ENCODE data around the gene KLHDC7B. TPM values are rescaled to one million over a fixed set of nuclear protein-coding genes. Genes with fewer than 3 reads are reported as not detected.

KLHDC7B gene
- total and polyA plus RNA-seq, 5 donors: 0.08 to 0.14 (median 0.09) TPM; not detected in 2

DNA sequence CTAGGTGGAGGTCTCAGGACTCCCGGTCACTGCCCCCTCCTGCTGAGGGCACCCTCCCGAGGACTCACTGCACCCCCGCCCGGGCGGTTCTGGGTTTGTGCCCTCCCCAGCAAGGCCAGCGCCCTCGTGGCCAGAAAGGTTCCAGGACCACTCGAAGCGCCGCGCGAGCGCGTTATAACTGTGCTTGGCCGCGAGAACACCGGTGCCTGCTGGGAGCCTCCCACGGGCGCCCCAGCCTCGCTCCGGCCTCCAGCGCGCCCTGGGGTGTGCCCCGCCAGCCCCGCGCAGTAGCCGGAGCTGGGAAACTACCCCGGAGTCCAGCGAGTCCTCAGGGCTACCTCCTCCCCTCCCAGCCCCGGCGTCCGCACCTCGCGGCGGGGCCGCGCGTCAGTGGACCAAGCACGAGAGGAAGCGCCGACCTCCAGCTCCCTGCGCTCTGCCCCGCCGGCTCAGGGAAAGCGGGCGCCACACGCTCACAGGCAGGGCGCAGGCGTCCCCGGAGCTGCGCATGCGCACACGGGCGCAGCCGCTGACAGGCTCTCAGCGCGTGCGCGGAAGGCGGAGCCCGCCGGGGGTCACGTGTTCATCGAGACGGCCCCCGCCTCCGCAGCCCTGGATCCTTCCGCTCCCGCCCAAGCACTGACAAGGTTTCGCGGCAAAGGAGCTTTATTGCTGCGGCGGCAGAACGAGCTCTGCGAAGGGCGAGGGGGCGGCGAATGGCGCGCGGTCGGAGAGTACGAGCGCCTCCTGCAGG, 20.4 kb upstream of the KLHDC7B start, which contains the start of gene SCO2:
TSS of gene SCO2 (minus strand) at position 495 of the 754 bp plus-strand sequence. CDS start 1,187 bp downstream, outside the sequence.
- intact Hi-C loops (cut with DNase I): no loop called here
- peak within 1 kb of the TSS; percentile 64 for H3K4me3 ChIP-seq (ENCODE audit: low read length)
- no peaks in the 10 kb centered on the region for H3K27me3 ChIP-seq (ENCODE audit: control insufficient read depth, insufficient read depth)
- no peaks in the 10 kb centered on the region for H3K9me3 ChIP-seq (ENCODE audit: control insufficient read depth, low read length)
- peak; percentile 97 to 99 (median 99) for DNase-seq
- peak within 1 kb of the TSS; percentile 84 for H3K27ac ChIP-seq (ENCODE audit: low read length)
- no peaks in the 10 kb centered on the region for H3K4me1 ChIP-seq (ENCODE audit: control insufficient read depth, insufficient read depth, low read length)
- under 1% methylated on average over 84 of the region's 84 CpGs for WGBS
- peak; percentile 71 to 74 for ATAC-seq

DNA sequence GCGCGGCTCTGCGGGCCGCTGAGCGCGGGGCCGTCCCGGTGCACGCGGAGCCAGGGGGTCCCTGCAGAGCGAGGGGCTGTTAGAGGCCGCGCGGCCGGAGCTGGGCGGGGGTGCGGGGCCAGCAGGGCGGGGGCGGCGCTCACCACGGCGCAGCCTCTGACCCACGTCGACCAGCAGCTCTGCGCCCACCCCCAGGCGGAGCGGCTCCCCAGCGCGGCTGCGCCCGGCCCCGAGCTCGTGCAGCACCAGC, 19.9 kb upstream of the KLHDC7B start:
- intact Hi-C loops (cut with DNase I): no loop called here
- Histone ChIP-seq H3K9me3 (ENCODE audit: control insufficient read depth, low read length) (no peaks in the 10 kb centered on the region), H3K4me1 (ENCODE audit: control insufficient read depth, insufficient read depth, low read length) (no peaks in the 10 kb centered on the region), H3K4me3 (ENCODE audit: low read length) (peak overlapping the region; percentile 64), H3K27ac (ENCODE audit: low read length) (peak overlapping the region; percentile 84), H3K27me3 (ENCODE audit: control insufficient read depth, insufficient read depth) (no peaks in the 10 kb centered on the region)
- no peak for DNase-seq
- ATAC-seq: peak; percentile 8 to 23
- under 1% methylated on average over 33 of the region's 33 CpGs for WGBS

DNA sequence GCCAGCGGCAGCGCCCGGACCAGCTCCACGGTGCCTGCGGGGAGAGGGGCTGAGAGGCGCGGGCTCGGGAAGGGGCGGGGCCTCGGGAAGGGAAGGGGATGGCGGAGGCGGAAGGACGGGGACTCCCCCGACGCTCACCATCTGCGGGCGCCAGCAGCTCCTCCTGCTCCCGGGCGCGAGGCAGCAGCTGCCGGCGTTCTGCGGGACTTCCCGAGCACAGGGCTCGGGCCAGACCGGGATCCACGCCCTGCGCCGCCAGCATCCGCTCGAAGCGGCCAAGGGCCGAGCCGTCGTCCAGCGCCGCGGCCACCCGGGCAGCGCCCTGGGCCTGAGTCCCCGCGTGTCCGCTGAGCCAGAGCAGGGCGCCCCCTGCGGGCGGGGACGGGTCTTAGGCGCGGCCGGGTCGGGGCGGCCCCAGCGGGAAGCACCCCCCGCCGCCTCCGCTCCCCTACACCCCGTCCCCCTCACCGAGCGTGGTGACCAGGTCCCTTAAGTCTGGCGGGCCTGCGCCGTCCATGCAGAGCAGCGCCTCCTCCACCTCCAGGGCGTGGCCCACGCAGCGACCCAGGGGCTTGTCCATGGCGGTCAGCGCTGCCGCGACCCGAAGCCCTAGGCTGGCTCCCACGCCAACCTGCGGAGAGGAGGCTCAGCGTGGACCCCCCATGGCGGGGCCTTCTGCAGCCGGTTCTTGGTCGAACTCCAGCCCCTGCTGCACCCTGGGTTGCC, 19.4 kb upstream of the KLHDC7B start:
- DNase-seq (peak; percentile 85 to 95 (median 93)), ATAC-seq (peak; percentile 20 to 27)
- WGBS: under 1% methylated on average over 77 of the region's 77 CpGs
- H3K27me3 ChIP-seq (ENCODE audit: control insufficient read depth, insufficient read depth): no peaks in the 10 kb centered on the region
- H3K4me3 ChIP-seq (ENCODE audit: low read length): peak overlapping the region; percentile 64
- H3K9me3 ChIP-seq (ENCODE audit: control insufficient read depth, low read length): no peaks in the 10 kb centered on the region
- peak overlapping the region; percentile 84 for H3K27ac ChIP-seq (ENCODE audit: low read length)
- intact Hi-C loops (cut with DNase I): no loop called here
- no peaks in the 10 kb centered on the region for H3K4me1 ChIP-seq (ENCODE audit: control insufficient read depth, insufficient read depth, low read length)

DNA sequence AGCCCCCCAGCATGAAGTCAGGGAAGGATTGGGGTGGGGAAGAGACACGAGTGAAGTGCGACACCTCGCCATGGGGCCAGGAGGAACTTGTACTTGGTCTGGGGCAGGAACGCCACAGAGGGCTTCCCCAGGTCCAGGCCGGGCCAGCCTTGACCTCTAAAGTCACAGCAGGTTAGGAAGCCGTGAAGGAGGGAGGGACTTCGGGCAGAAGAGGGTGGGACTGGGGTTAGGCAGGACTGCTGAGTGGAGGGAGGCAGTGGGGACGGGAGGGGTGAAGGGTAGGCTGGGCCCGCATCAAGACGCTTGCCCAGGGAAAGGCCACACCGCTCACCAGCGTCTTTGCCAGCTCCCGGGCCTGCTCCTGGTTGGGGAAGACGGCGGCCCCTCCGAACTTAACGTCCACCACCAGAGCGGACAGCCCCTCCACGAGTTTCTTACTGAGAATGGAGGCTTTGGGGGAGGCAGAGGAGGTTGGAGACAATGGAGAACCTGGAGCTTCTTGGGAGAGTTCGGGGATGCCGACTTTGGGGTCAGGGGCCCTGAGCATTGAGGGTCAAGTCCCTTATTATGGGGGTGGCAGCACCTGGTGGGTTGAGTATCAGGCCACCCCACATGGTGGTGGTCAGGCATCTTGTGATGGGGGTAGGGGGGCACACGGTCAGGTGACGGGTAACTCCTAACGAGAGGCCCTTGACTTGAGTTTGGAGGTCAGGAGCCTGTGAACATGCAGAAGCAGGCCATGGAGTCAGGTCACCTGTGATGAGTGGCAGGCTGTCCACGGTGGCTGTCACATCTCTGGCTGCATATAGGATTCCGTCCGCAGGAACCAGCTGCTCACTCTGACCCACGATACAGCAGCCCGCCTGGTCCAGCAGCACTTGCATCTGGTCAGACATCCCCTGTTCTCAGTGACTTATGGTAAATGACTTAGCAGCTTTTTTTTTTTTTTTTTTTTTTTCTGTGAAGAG, 18.6 kb upstream of the KLHDC7B start:
- Histone ChIP-seq H3K4me1 (ENCODE audit: control insufficient read depth, insufficient read depth, low read length) (no peaks in the 10 kb centered on the region), H3K4me3 (ENCODE audit: low read length) (peak overlapping the region; percentile 64), H3K9me3 (ENCODE audit: control insufficient read depth, low read length) (no peaks in the 10 kb centered on the region), H3K27ac (ENCODE audit: low read length) (peak overlapping the region; percentile 84), H3K27me3 (ENCODE audit: control insufficient read depth, insufficient read depth) (no peaks in the 10 kb centered on the region)
- DNase-seq (peak; percentile 76 to 87 (median 86)), ATAC-seq (peak; percentile 3 to 5)
- WGBS: 45% methylated on average over 29 of the region's 29 CpGs
- intact Hi-C loops (cut with DNase I): no loop called here

DNA sequence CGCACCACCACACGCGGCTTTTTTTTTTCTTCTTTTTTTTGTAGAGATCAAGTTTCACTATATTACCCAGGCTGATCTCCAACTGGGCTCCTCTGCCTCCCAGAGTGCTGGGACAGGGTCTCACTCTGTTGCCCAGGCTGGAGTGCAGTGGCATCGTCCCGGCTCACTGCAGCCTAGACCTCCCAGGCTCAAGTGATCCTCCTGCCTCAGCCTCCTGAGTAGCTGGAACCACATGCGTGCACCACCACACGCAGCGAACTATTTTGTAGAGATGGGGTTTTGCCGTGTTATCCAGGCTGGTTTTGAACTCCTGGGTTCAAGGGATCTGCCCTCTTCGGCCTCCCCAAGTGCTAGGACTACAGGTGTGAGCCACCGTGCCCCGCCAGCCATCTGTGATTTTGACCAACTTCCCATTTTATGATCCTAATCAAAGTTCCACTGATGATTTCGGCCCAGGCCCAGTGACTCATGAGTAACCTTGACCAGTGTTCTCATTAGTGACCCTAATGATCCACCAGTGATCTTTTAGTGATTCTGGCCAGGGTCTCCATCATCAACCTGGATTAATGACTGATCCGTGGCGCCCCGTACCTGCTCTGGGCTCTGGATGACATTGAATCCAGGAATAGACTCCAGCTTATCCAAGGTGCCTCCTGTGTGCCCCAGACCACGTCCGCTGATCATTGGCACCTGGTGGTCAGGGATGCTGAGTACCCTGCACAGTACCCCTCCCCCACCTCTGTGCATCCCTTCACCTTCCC, 17.6 kb upstream of the KLHDC7B start:
- ATAC-seq (no peak), DNase-seq (peak in 2 of 3 donors; percentile 57 to 59)
- Histone ChIP-seq H3K9me3 (ENCODE audit: control insufficient read depth, low read length) (no peaks in the 10 kb centered on the region), H3K27me3 (ENCODE audit: control insufficient read depth, insufficient read depth) (no peaks in the 10 kb centered on the region), H3K4me1 (ENCODE audit: control insufficient read depth, insufficient read depth, low read length) (no peaks in the 10 kb centered on the region), H3K4me3 (ENCODE audit: low read length) (no peak overlapping the region), H3K27ac (ENCODE audit: low read length) (no peak overlapping the region)
- intact Hi-C loops (cut with DNase I): no loop called here
- WGBS: 90% methylated on average over 18 of the region's 18 CpGs

DNA sequence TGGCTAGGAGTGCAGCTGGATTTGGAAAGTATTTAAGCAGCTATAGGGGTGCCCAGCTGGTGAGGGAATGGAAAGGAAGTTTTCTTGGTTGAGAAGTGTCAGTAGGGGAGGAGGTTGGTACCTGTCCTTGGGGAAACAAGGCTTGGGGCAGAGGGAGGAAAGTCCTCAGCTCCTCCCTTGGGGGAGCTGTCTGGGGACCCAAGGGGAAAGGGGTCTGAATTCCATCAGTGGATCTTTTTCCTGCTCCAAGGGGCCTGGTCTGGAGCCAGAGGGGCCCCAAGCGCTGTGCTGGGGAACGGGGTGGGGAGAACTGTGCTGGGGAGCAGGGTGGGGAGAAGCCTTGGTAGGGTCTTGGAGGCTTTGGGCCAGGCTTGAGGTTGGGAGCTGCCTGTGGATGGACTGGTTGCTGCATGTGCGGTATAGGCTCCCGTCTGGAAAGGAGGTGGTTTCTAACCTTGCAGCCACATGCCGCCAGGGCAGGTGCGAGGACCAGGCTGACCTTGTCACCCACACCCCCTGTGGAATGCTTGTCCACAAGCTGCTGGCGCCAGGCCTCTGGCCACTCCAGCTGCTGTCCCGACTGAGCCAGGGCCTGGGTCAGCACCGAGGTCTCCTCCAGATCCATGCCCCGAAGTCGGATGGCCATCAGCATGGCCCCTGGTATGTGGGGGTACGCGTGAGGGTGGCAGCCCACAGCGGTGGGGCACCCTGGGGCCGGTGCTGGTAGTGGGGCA, 16.9 kb upstream of the KLHDC7B start:
- DNase-seq (peak in 2 of 3 donors; percentile 47 to 56), ATAC-seq (no peak)
- intact Hi-C loops (cut with DNase I): no loop called here
- Histone ChIP-seq H3K27me3 (ENCODE audit: control insufficient read depth, insufficient read depth) (no peaks in the 10 kb centered on the region), H3K4me1 (ENCODE audit: control insufficient read depth, insufficient read depth, low read length) (no peaks in the 10 kb centered on the region), H3K27ac (ENCODE audit: low read length) (peak overlapping the region; percentile 89), H3K9me3 (ENCODE audit: control insufficient read depth, low read length) (no peaks in the 10 kb centered on the region), H3K4me3 (ENCODE audit: low read length) (peak overlapping the region; percentile 59)
- 59% methylated on average over 15 of the region's 15 CpGs for WGBS

DNA sequence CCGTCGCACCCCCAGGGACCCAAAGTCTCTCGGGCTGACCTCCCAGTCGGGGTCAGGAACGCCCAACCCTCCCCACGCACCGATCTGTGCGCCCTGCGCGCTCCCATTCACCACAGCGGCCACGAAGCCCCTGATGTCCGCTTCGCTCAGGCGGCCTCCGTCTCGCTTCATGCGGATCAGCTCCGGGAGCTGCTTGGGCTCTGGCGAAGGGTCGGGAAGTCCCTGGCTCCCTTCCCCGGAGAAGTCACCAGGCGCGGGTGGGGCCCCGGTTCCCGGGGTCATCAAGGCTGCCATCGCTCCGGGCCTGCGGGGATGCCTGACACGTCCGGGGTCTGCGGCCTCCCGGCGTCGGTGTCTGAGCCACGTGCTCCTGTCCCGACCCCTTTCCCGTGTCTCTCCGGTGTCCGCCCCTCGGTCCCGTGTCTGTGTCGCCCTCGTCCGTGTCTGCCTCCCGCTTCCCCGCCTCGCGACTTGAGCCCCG, 16.2 kb upstream of the KLHDC7B start:
- peak overlapping the region; percentile 89 for H3K27ac ChIP-seq (ENCODE audit: low read length)
- no peak for ATAC-seq
- no peaks in the 10 kb centered on the region for H3K27me3 ChIP-seq (ENCODE audit: control insufficient read depth, insufficient read depth)
- 10% methylated on average over 50 of the region's 50 CpGs for WGBS
- peak overlapping the region; percentile 59 for H3K4me3 ChIP-seq (ENCODE audit: low read length)
- intact Hi-C loops (cut with DNase I): no loop called here
- H3K9me3 ChIP-seq (ENCODE audit: control insufficient read depth, low read length): no peaks in the 10 kb centered on the region
- DNase-seq: peak in 2 of 3 donors; percentile 59 to 80
- no peaks in the 10 kb centered on the region for H3K4me1 ChIP-seq (ENCODE audit: control insufficient read depth, insufficient read depth, low read length)

DNA sequence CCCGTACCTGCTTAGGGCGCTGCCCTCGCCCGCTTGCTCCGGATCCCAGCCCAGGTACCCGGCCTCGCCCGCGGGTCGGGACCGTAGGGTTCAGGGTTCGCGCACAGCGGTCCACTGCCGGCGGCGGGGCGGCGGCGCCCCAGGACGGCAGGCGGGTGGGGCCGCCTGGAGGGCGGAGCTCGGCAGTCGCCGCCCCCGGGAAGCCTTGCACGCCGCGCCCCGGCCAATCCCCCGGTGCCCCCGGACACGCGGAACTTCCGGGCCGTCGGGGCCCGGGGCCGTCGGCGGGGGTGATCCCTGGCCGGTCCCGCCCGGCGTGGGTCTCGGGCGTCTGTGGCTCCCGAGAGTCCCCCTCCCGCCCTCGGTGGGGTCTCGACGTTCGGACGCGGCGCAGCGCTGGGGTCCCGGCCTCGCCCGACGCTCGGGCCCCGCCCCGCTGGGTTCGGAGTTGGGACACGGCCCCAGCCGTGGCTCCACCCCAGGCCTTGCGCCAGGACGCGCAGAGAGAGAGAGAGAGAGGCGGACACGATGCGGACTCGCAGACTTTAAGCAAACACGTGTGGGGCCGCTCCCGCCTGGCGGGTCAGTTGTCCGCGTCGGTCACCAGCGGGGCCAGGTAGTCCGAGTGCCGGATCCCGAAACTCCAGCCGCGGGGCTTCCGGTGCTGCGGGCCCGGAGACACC, 15.7 kb upstream of the KLHDC7B start, which contains the start of gene TYMP:
TSS of gene TYMP (minus strand) at position 116 of the 683 bp plus-strand sequence. CDS start 303 bp downstream, outside the sequence.
- Histone ChIP-seq H3K4me3 (ENCODE audit: low read length) (peak within 1 kb of the TSS; percentile 59), H3K27me3 (ENCODE audit: control insufficient read depth, insufficient read depth) (no peaks in the 10 kb centered on the region), H3K4me1 (ENCODE audit: control insufficient read depth, insufficient read depth, low read length) (no peaks in the 10 kb centered on the region), H3K9me3 (ENCODE audit: control insufficient read depth, low read length) (no peaks in the 10 kb centered on the region), H3K27ac (ENCODE audit: low read length) (peak within 1 kb of the TSS; percentile 89)
- DNase-seq (peak; percentile 92 to 95 (median 95)), ATAC-seq (peak; percentile 51 to 55)
- intact Hi-C loops (cut with DNase I): no loop called here
- 1% methylated on average over 92 of the region's 92 CpGs for WGBS

DNA sequence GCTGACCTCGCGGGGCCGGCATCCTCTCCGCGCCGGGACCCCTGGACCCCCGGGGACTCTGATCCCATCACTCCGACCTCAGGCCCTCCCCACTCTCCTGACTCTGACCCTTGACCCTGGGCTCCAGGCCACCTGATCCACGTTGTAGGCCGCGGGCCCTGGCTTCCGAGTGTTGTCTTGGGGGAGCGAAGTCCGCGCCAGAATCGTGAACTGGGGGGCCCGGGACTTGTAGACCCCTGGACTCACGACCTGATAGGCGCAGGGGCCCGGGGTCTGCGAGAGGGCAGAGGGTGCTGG, 15.2 kb upstream of the KLHDC7B start:
- H3K27ac ChIP-seq (ENCODE audit: low read length): peak overlapping the region; percentile 89
- H3K4me3 ChIP-seq (ENCODE audit: low read length): peak overlapping the region; percentile 59
- WGBS: 2% methylated on average over 21 of the region's 21 CpGs
- no peaks in the 10 kb centered on the region for H3K27me3 ChIP-seq (ENCODE audit: control insufficient read depth, insufficient read depth)
- H3K4me1 ChIP-seq (ENCODE audit: control insufficient read depth, insufficient read depth, low read length): no peaks in the 10 kb centered on the region
- no peaks in the 10 kb centered on the region for H3K9me3 ChIP-seq (ENCODE audit: control insufficient read depth, low read length)
- DNase-seq: no peak
- peak in 1 of 2 donors; percentile 0 for ATAC-seq
- intact Hi-C loops (cut with DNase I): no loop called here
